Astrocyte of the cerebellum (primary cell): Measurements from ENCODE around the gene MAGEF1.
A peak's percentile ranks its signal among the peaks of the same experiment; 100 is the strongest.

Source experiments
- DNase-seq: peaks from one replicate; pipeline ENCODE4 v3.0.0-alpha.2; 2011; ENCODE audit warnings: low read depth
- H3K4me3 ChIP-seq: 2 replicates; pipeline ENCODE4 v1.5.1; 2011; ENCODE audit warnings: mild to moderate bottlenecking, low read depth, low read length, moderate library complexity
- in situ Hi-C: cut with HindIII; loops from 2 replicates; pipeline ENCODE4 v1.10.0; 2017; ENCODE audit warnings: low sequenced_read_pairs
- TF ChIP-seq, protein P1 (sequence below): IDR thresholded peaks from 2 replicates; pipeline ENCODE4 v1.5.1; 2012; ENCODE audit warnings: low read length, low read depth, moderate library complexity, mild to moderate bottlenecking; ENCODE audit errors: missing control alignments

Gene MAGEF1

DNA sequence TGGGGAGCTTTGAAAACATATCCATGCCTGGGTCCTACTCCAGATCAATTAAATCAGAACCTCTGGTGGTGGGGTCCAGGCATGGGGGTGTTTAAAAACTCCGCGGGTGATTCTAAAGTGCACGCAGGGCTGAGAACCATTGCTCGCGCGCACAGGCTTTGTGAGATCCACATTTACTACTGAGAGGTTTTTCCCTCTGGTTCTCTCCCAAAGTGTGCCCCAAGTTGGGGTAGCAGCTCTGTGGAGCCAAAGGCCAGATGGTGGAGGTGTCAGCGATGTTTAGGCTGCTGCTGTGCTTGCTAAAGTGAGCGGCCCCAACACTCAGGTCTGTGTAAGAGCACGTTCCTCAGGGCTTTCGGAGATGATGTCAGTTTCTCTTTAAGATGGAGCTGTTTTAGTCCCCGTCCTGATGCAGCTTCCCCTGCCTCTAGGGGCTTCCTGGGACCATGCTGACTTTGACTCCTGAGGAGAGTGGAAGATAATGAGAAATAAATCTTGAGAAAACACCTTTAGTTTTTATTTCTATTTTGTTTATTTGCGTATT, 13.4 kb upstream of the MAGEF1 start:
- H3K4me3 ChIP-seq = no peak overlapping the region
- in situ Hi-C loops = no loop called here
- TF ChIP-seq, protein P1, sequence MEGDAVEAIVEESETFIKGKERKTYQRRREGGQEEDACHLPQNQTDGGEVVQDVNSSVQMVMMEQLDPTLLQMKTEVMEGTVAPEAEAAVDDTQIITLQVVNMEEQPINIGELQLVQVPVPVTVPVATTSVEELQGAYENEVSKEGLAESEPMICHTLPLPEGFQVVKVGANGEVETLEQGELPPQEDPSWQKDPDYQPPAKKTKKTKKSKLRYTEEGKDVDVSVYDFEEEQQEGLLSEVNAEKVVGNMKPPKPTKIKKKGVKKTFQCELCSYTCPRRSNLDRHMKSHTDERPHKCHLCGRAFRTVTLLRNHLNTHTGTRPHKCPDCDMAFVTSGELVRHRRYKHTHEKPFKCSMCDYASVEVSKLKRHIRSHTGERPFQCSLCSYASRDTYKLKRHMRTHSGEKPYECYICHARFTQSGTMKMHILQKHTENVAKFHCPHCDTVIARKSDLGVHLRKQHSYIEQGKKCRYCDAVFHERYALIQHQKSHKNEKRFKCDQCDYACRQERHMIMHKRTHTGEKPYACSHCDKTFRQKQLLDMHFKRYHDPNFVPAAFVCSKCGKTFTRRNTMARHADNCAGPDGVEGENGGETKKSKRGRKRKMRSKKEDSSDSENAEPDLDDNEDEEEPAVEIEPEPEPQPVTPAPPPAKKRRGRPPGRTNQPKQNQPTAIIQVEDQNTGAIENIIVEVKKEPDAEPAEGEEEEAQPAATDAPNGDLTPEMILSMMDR = no peak
- DNase-seq = no peak

DNA sequence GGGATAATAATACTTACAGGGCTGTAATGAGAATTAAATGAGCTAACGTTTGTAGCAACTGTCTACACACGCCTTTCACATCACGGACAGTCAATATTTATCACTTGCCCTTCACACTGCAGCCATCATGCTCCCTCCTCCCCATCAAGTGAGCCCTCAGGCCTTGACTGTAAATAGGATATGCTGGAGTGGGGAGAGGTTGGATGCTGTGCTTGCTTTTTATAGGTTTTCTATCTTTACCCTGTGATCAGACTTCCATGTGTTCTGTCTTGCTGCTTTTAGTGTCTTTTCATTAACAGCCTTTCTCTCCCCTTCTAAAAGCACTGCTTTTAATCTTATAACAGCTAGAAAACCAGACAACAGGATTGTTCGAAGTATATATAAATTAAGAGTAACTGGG, 12.8 kb upstream of the MAGEF1 start:
- no peak for DNase-seq
- in situ Hi-C loops = no loop called here
- TF ChIP-seq, protein P1 = no peak

DNA sequence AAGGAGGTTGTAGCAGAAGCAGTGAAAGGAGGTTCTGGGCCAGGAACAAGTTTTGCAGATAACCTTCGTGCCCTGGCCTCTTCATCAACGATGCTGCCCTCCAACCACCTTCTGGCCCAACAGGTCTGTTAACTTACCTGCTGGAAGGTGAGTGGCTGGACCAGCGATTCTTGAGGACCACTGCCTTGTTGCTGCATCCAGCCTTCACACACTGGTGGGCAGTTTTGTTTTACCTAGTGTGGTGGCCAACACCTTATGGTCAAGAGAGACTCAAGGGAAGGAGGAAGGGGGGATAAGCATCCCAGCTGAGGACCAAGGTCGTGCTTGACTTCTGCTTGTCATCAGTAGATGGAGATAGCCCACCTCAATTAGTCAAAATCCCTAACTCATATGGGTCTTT, 7.8 kb upstream of the MAGEF1 start:
- H3K4me3 ChIP-seq = no peak overlapping the region
- TF ChIP-seq, protein P1 = no peak
- in situ Hi-C loops = no loop called here
- DNase-seq = no peak

More for the DNA sequence above, 12.8 kb upstream of the MAGEF1 start:
- no peak overlapping the region for H3K4me3 ChIP-seq

DNA sequence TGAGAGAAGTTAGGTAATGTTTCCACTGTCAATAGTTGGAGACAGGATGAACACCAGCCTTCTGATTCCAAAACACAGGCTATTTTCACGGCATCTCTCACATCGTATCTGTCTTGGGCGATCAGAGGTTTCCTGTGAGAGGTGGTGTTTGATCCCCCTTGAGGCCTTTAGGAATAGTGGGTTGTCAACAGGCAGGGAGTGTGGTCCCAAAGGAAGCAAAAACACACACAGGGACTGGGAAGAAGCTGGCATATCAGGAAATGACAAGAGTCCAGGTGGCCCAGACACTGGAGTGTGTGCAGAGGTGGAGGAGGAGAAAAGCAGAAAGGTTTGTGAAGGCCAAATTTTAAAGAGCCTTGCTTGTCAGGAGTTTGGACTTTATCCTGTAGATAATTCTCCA, 6.6 kb upstream of the MAGEF1 start:
- in situ Hi-C loops = no loop called here
- H3K4me3 ChIP-seq = no peak overlapping the region
- no peak for DNase-seq
- TF ChIP-seq, protein P1 = no peak

DNA sequence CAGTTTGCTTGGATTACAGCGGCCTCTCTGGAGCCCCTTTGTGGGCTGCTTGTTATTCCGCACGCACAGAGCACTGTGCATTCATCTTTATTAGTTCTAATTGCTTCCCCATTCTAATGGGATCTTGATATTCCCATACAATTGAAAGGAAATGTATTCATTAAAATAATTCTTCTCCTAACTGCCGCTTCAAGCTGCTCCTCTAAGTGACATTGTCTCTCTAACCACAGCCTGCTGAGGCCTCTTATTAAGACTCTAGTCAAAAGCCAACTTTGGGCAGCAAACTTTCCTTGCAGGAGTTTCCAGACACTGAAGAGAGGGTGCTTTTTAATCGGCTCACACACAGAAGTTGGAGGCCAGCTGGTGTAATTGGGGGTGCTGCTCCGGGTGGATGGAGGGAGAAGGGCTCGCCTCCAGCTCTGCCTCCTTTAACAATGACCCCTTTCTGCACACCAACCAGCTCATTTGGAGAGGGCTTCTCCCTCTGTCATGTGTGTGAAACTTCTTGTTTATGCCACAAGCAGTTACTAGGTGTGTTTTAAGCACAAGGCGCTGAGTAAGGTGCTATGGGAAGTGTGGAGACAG, 5.6 kb upstream of the MAGEF1 start:
- no peak overlapping the region for H3K4me3 ChIP-seq
- in situ Hi-C loops = no loop called here
- no peak for DNase-seq

DNA sequence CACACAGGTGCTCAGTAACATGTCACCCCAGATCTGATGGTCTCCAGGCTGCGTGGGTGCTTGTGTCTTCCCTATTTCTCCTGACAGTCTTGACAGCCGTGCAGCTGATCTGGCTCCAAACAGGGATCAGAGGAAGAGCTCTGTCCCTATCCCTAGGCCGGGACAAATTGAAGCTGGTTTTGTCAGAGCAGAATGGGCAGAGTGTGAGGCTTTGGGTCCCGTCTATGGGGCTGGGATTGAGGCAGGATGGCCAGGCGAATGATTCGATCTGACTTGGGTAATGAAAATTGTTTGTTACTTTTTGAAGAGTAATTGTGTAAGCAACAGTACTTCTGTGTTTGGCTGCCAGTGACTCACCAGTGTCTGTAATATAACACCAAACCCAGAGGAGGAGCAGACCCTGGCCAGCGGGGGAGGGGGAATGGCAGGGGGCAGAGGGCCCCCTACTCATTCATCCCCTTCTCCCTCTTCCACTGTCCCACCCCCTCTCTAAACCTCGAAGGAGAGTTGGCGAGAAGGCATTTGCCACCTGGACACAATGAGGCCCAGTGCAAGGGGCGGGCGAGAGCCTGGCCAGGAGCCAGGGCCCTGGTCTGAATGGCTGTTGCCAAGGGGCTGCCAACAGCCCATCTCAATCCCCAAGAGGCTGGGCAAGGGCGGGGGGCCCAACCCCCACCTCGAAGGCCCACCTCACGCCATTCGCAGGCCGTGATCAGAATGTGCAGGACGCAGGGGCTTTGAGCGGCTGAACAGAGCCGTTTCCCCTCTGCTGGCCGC, 4.9 kb upstream of the MAGEF1 start:
- H3K4me3 ChIP-seq = no peak overlapping the region
- DNase-seq = peak; percentile 22
- in situ Hi-C loops = no loop called here

More for the DNA sequence above, 5.6 kb upstream of the MAGEF1 start:
- TF ChIP-seq, protein P1 = peak; percentile 22

More for the DNA sequence above, 4.9 kb upstream of the MAGEF1 start:
- TF ChIP-seq, protein P1 = no peak
